Lung microvascular endothelial cell (primary cell): ENCODE results near the gene ANKRA2. TPM values are rescaled to one million over a fixed set of nuclear protein-coding genes. Genes with fewer than 3 reads are reported as not detected.
"Not testable (repeated sequence)": the region's sequence is repeated elsewhere in the genome, so short reads cannot be mapped to it uniquely, and the experiment has no call there.

ENCODE experiments used
- DNase-seq, 2 donors: peaks; one replicate each; pipeline versions ENCODE4 v3.0.0 to v3.0.0-alpha.2; 2010; ENCODE audit warnings: low read depth in 2 of 2
- total RNA-seq: library from RNA; depleted of rRNA; stranded (reverse); fragments of >200 nt; gene quantifications from 2 replicates; pipeline ENCODE4 v1.2.1, GENCODE V29; 2014

Gene ANKRA2
- total RNA-seq, 1 donor from 2014 or later = 11.3 TPM

- DNase-seq = no peak
Measured at GRCh38 chr5:73552642-73553041, 12.8 kb downstream of the ANKRA2 start.

GRCh38 chr5:73550016-73550415, 15.4 kb downstream of the ANKRA2 start:
- no peak for DNase-seq

GRCh38 chr5:73545403-73545779, 20.0 kb downstream of the ANKRA2 start:
- DNase-seq = no peak

- DNase-seq = peak; percentile 72 to 86
Measured at GRCh38 chr5:73544429-73545402, 20.7 kb downstream of the ANKRA2 start.

- DNase-seq = peak in 1 of 2 donors; percentile 23
Measured at GRCh38 chr5:73542020-73542419, 23.4 kb downstream of the ANKRA2 start.

- peak in 1 of 2 donors; percentile 77 for DNase-seq
Measured at GRCh38 chr5:73540192-73540591, 25.2 kb downstream of the ANKRA2 start.

GRCh38 chr5:73539730-73540129, 25.7 kb downstream of the ANKRA2 start:
- no peak for DNase-seq

- DNase-seq = no peak
Measured at GRCh38 chr5:73534971-73535370, 30.5 kb downstream of the ANKRA2 start.

GRCh38 chr5:73534011-73534644, 31.3 kb downstream of the ANKRA2 start:
- peak in 1 of 2 donors; percentile 26 for DNase-seq

- no peak for DNase-seq
Measured at GRCh38 chr5:73532195-73532594, 33.2 kb downstream of the ANKRA2 start.

- peak in 1 of 2 donors; percentile 18 for DNase-seq
Measured at GRCh38 chr5:73531356-73531755, 34.1 kb downstream of the ANKRA2 start.

- DNase-seq = no peak
Measured at GRCh38 chr5:73529081-73529480, 36.4 kb downstream of the ANKRA2 start.

- no peak for DNase-seq
Measured at GRCh38 chr5:73528248-73528647, 37.2 kb downstream of the ANKRA2 start.

- DNase-seq = no peak
Measured at GRCh38 chr5:73525606-73526203, 39.7 kb downstream of the ANKRA2 start.

- no peak for DNase-seq
Measured at GRCh38 chr5:73523861-73524260, 41.6 kb downstream of the ANKRA2 start.

GRCh38 chr5:73522989-73523388, 42.5 kb downstream of the ANKRA2 start:
- no peak for DNase-seq

GRCh38 chr5:73519531-73520283, 45.7 kb downstream of the ANKRA2 start:
- DNase-seq = peak; percentile 83 to 84

GRCh38 chr5:73515232-73515631, 50.2 kb downstream of the ANKRA2 start:
- DNase-seq = no peak

- DNase-seq = no peak
Measured at GRCh38 chr5:73514418-73514817, 51.0 kb downstream of the ANKRA2 start.

- no peak for DNase-seq
Measured at GRCh38 chr5:73513996-73514395, 51.4 kb downstream of the ANKRA2 start.

- not testable (repeated sequence) for DNase-seq
Measured at GRCh38 chr5:73508521-73508920, 56.9 kb downstream of the ANKRA2 start.
